ENCODE results near the gene ELOVL6.

- TF ChIP-seq CTCF (conservative IDR thresholded peaks at IDR 0.05 in 1 of 2, IDR thresholded peaks at IDR 0.05 in 1 of 2; ENCODE audit: low read depth in 1 of 2, low read length in 2 of 2): no peak
- TF ChIP-seq EZH2 (IDR thresholded peaks at IDR 0.05; ENCODE audit: low read length, missing control alignments): no peak
Measured at GRCh38 chr4:110247591-110247990, 49.2 kb upstream of the ELOVL6 start.
